IgD-negative memory B cell (primary cell): ENCODE measurements around the gene SGSH. TPM values are rescaled to one million over a fixed set of nuclear protein-coding genes. Genes with fewer than 3 reads are reported as not detected.

ENCODE experiments used
- H3K27ac Mint-ChIP-seq, 3 donors: one replicate each; pipeline ENCODE4 v1.8.0; 2020 to 2022; ENCODE audit warnings: mild to moderate bottlenecking in 3 of 3, mixed read lengths in 3 of 3, moderate library complexity in 1 of 3
- H3K27me3 Mint-ChIP-seq: one replicate; pipeline ENCODE4 v1.8.0; 2021; ENCODE audit warnings: mixed read lengths
- H3K36me3 Mint-ChIP-seq: one replicate; pipeline ENCODE4 v1.8.0; 2020; ENCODE audit warnings: mild to moderate bottlenecking, mixed read lengths
- H3K4me1 Mint-ChIP-seq, 3 donors: one replicate each; pipeline ENCODE4 v1.8.0; 2020 to 2022; ENCODE audit warnings: mixed read lengths in 3 of 3, mild to moderate bottlenecking in 1 of 3
- H3K4me3 Mint-ChIP-seq, 4 donors: one replicate each; pipeline ENCODE4 v1.8.0; 2020 to 2022; ENCODE audit warnings: mild to moderate bottlenecking in 4 of 4, mixed read lengths in 4 of 4, moderate library complexity in 3 of 4
- H3K9me3 Mint-ChIP-seq, 3 donors: one replicate each; pipeline ENCODE4 v1.8.0; 2020 to 2021; ENCODE audit warnings: mixed read lengths in 3 of 3, mild to moderate bottlenecking in 1 of 3
- polyA plus RNA-seq: library from polyadenylated mRNA; unstranded; fragments of 300-500 nt; fragmentation: Illumina TruSeq; gene quantifications from one replicate; pipeline ENCODE4 v1.2.3, GENCODE V29; 2021

The SGSH gene
- polyA plus RNA-seq, result 31.6 TPM

GRCh38 chr17:80220054-80220735 is at the start of gene SGSH, which contains the start of gene SLC26A11:
Gene SGSH, minus strand, starts transcription at chr17:80220333. Its CDS starts 20 bp downstream, at chr17:80220313.
Gene SLC26A11, plus strand, starts transcription at chr17:80220427. Its CDS starts 1,134 bp downstream, at chr17:80221561.
- Mint-ChIP-seq H3K9me3 (no peaks in the 10 kb centered on the region), H3K27me3 (no peaks in the 10 kb centered on the region), H3K27ac (peak within 1 kb of the TSS; percentile 87 to 99 (median 89)), H3K36me3 (no peaks in the 10 kb centered on the region), H3K4me1 (peaks cover 6 to 13% (median 12%) of the 10 kb centered on the region in 3 donors), H3K4me3 (peak within 1 kb of the TSS; percentile 88 to 95 (median 90))

- Mint-ChIP-seq H3K9me3 (no peaks in the 10 kb centered on the region), H3K4me1 (peaks cover 7 to 24% (median 13%) of the 10 kb centered on the region in 3 donors), H3K36me3 (peaks cover 2% of the 10 kb centered on the region), H3K27me3 (peaks cover 2% of the 10 kb centered on the region), H3K27ac (no peak overlapping the region), H3K4me3 (no peak overlapping the region)
These were observed 49.3 kb upstream of the SGSH start for GRCh38 chr17:80269405-80269807.

DNA sequence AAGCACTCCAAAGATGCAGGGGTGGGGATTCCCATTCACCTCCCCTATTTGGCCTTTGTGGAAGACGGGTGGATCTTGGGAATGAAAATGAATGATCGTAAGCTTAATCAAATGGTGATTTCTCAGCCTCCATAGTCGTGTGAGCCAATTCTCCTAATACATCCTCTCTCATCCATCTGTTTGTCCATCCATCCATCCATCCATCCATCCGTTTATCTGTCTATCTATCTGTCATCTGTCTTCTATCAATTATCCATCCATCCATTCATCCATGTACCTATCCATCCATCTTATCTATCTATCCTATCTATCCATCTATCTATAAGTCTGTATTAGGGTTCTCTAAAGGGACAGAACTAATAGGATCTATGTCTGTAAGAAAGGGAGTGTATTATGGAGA is 48.3 kb upstream of the SGSH start:
- Mint-ChIP-seq H3K4me1 (peaks cover 14 to 20% (median 17%) of the 10 kb centered on the region in 3 donors), H3K9me3 (no peaks in the 10 kb centered on the region), H3K4me3 (no peak overlapping the region), H3K27ac (no peak overlapping the region), H3K27me3 (peaks cover 2% of the 10 kb centered on the region), H3K36me3 (peaks cover 2% of the 10 kb centered on the region)

DNA sequence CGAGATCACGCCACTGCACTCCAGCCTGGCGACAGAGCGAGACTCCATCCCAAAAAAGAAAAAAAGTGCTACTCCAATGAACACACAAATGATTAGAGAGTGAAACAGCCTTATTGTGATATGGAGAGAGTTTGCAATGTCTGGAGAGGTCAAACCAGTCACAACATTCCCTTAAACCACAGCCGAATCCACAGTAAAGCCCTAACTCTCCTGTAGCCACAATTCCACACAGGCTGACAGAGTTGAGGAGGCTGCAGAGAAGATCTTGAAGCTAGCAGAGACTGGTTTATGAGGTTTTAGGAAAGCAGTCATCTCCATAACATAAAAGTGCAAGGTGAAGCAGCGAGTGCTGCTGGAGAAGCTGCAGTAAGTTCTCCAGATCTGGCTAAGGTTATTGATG is 47.3 kb upstream of the SGSH start:
- no peaks in the 10 kb centered on the region for H3K9me3 Mint-ChIP-seq
- peak overlapping the region in 2 of 3 donors; percentile 13 to 60 for H3K27ac Mint-ChIP-seq
- peaks cover 2% of the 10 kb centered on the region for H3K27me3 Mint-ChIP-seq
- H3K4me3 Mint-ChIP-seq, result peak overlapping the region in 1 of 4 donors; percentile 58
- peaks cover 18 to 22% (median 21%) of the 10 kb centered on the region in 3 donors for H3K4me1 Mint-ChIP-seq
- peaks cover 2% of the 10 kb centered on the region for H3K36me3 Mint-ChIP-seq

- no peaks in the 10 kb centered on the region for H3K9me3 Mint-ChIP-seq
- peaks cover 2% of the 10 kb centered on the region for H3K36me3 Mint-ChIP-seq
- peak overlapping the region; percentile 90 to 100 (median 98) for H3K4me3 Mint-ChIP-seq
- peaks cover 2% of the 10 kb centered on the region for H3K27me3 Mint-ChIP-seq
- peak overlapping the region; percentile 51 to 88 (median 85) for H3K27ac Mint-ChIP-seq
- H3K4me1 Mint-ChIP-seq, result peaks cover 25 to 28% (median 26%) of the 10 kb centered on the region in 3 donors
These were observed 45.3 kb upstream of the SGSH start for GRCh38 chr17:80265205-80266068.

GRCh38 chr17:80264205-80265075 is 44.3 kb upstream of the SGSH start:
- Mint-ChIP-seq H3K36me3 (peaks cover 2% of the 10 kb centered on the region), H3K4me1 (peaks cover 26 to 32% (median 30%) of the 10 kb centered on the region in 3 donors), H3K9me3 (no peaks in the 10 kb centered on the region)

GRCh38 chr17:80263253-80264204 is 43.4 kb upstream of the SGSH start:
- H3K36me3 Mint-ChIP-seq, result peaks cover 2% of the 10 kb centered on the region
- H3K9me3 Mint-ChIP-seq, result no peaks in the 10 kb centered on the region
- H3K4me1 Mint-ChIP-seq, result peaks cover 32 to 36% (median 34%) of the 10 kb centered on the region in 3 donors
- H3K27ac Mint-ChIP-seq, result peak overlapping the region; percentile 92 to 97 (median 96)
- peak overlapping the region; percentile 90 to 100 (median 98) for H3K4me3 Mint-ChIP-seq
- H3K27me3 Mint-ChIP-seq, result peaks cover 2% of the 10 kb centered on the region

More at GRCh38 chr17:80264205-80265075, 44.3 kb upstream of the SGSH start:
- H3K27ac Mint-ChIP-seq, result peak overlapping the region; percentile 92 to 96 (median 96)
- H3K4me3 Mint-ChIP-seq, result peak overlapping the region; percentile 90 to 100 (median 98)
- H3K27me3 Mint-ChIP-seq, result peaks cover 2% of the 10 kb centered on the region

DNA sequence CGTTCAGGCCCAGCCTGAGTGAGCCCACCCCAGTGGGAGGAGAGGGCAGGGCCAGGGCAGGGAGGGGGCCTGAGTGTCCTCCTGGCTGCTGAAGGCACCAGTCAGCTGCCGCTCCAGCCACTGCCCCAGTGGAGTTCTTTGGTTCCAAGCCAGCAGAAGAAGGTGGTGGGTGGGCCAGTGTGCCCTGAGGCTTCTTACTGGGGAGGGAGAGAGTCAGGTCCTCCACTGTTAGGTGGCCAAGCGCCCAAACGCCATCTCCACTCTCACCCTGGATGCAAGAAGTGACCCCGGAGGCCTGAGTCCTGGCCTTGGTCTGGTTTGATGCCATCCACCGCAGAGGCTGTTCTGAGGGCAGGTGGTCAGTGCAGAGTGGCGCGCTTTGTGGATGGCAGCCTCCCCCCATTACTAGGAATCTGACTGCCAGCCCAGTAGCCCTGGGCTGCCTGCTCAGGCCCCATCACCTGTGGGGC is 42.7 kb upstream of the SGSH start:
- peaks cover 36 to 41% (median 39%) of the 10 kb centered on the region in 3 donors for H3K4me1 Mint-ChIP-seq
- H3K27ac Mint-ChIP-seq, result peak overlapping the region; percentile 92 to 97 (median 96)
- peak overlapping the region; percentile 65 to 100 (median 91) for H3K4me3 Mint-ChIP-seq
- peaks cover 2% of the 10 kb centered on the region for H3K27me3 Mint-ChIP-seq
- peaks cover 2% of the 10 kb centered on the region for H3K36me3 Mint-ChIP-seq
- no peaks in the 10 kb centered on the region for H3K9me3 Mint-ChIP-seq

GRCh38 chr17:80262291-80262690 is 42.2 kb upstream of the SGSH start:
- peak overlapping the region; percentile 81 to 94 (median 92) for H3K4me3 Mint-ChIP-seq
- peak overlapping the region; percentile 77 to 97 (median 95) for H3K27ac Mint-ChIP-seq
- H3K4me1 Mint-ChIP-seq, result peaks cover 36 to 39% (median 37%) of the 10 kb centered on the region in 3 donors

DNA sequence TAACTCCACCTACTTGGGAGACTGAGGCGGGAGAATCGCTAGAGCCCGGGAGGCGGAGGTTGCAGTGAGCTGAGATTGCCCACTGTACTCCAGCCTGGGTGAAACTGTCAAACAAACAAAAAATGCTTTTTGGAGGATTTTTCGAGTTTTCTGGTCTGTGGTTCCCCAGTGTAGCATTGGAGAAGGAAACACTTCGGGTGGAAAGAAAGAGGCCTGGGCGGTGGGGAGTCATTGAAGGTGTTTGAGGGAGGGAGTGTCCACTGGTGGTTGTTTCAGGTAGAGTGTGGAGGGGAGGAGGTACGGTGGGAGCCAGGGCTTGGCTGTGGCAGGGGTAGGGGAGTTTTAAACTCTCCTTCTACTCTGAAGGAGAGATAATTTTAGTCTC is 41.8 kb upstream of the SGSH start:
- peaks cover 2% of the 10 kb centered on the region for H3K36me3 Mint-ChIP-seq

More at GRCh38 chr17:80262291-80262690, 42.2 kb upstream of the SGSH start:
- Mint-ChIP-seq H3K27me3 (peaks cover 2% of the 10 kb centered on the region), H3K36me3 (peaks cover 2% of the 10 kb centered on the region), H3K9me3 (no peaks in the 10 kb centered on the region)

DNA sequence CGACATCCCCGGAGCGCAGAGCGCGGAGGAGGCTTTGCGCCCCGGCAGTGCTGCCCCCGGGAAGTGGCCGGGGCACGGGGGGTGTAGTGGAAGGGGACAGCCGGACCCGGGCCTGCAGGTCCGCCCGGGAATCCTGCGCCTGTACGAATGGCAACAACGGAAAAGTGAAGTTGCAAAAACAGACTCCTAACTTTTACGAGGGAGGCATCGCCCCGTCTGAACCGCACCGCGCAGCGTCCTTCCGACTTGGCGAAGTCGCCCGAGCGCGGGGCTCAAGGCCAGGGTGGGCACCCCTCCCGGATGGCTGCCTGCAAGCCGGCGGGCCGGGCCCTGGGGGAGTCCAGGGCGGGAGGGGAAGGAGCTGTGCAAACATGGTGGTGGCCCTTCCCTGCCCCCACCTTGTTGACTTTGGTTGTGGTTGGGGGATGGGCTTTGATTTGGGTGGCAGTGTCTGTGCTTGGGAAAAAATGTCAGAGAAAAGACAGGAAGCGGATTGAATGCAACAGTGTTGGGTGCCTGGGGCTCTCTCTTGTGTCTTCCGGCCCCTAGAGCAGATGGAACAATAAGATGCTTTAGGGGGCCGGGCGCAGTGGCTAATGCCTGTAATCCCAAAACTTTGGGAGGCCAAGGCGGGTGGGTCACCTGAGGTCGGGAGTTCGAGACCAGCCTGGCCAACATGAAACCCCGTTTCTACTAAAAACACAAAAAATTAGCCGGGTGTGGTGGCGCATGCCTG is 41.2 kb upstream of the SGSH start:
- peak overlapping the region; percentile 77 to 97 (median 95) for H3K27ac Mint-ChIP-seq
- H3K27me3 Mint-ChIP-seq, result peaks cover 2% of the 10 kb centered on the region
- peaks cover 2% of the 10 kb centered on the region for H3K36me3 Mint-ChIP-seq
- peaks cover 36 to 39% (median 37%) of the 10 kb centered on the region in 3 donors for H3K4me1 Mint-ChIP-seq
- peak overlapping the region; percentile 81 to 94 (median 92) for H3K4me3 Mint-ChIP-seq
- no peaks in the 10 kb centered on the region for H3K9me3 Mint-ChIP-seq

More for the DNA sequence above, 41.8 kb upstream of the SGSH start:
- peaks cover 36 to 39% (median 37%) of the 10 kb centered on the region in 3 donors for H3K4me1 Mint-ChIP-seq
- H3K4me3 Mint-ChIP-seq, result peak overlapping the region; percentile 81 to 94 (median 92)
- no peaks in the 10 kb centered on the region for H3K9me3 Mint-ChIP-seq
- peak overlapping the region; percentile 77 to 97 (median 95) for H3K27ac Mint-ChIP-seq
- peaks cover 2% of the 10 kb centered on the region for H3K27me3 Mint-ChIP-seq

- H3K4me3 Mint-ChIP-seq, result peak within 1 kb of the TSS; percentile 90 to 96 (median 94)
- no peaks in the 10 kb centered on the region for H3K9me3 Mint-ChIP-seq
- peaks cover 2% of the 10 kb centered on the region for H3K36me3 Mint-ChIP-seq
- H3K27me3 Mint-ChIP-seq, result peaks cover 2% of the 10 kb centered on the region
- H3K4me1 Mint-ChIP-seq, result peaks cover 34 to 39% (median 35%) of the 10 kb centered on the region in 3 donors
- H3K27ac Mint-ChIP-seq, result peak within 1 kb of the TSS; percentile 77 to 97 (median 95)
These were observed 40.6 kb upstream of the SGSH start, which contains the start of gene RNF213 for GRCh38 chr17:80260791-80261158. Gene RNF213, plus strand, starts transcription at chr17:80260852. Its CDS starts 2,830 bp downstream, at chr17:80263682.
